H9 (cell line): ENCODE measurements around the gene AMOTL1. TPM values are rescaled to one million over a fixed set of nuclear protein-coding genes. Genes with fewer than 3 reads are reported as not detected.

ENCODE experiments used
- DNase-seq: peaks from one replicate; pipeline ENCODE4 v3.0.0-alpha.2; 2017
- H2AFZ ChIP-seq: one replicate; pipeline ENCODE4 v1.6.1; 2013; ENCODE audit warnings: mild to moderate bottlenecking, low read length, control low read depth, moderate library complexity
- H2AK5ac ChIP-seq: 2 replicates; pipeline ENCODE4 v1.6.1; 2013; ENCODE audit warnings: low read length, control low read depth, mixed read lengths; ENCODE audit not compliant: insufficient read length
- H2BK120ac ChIP-seq: one replicate; pipeline ENCODE4 v1.6.1; 2013; ENCODE audit warnings: low read depth, mild to moderate bottlenecking, low read length, control low read depth, inconsistent platforms; ENCODE audit not compliant: poor library complexity, severe bottlenecking
- H2BK12ac ChIP-seq: 2 replicates; pipeline ENCODE4 v1.6.1; 2013; ENCODE audit warnings: low read length, control low read depth, mixed read lengths, low read depth; ENCODE audit not compliant: insufficient read length
- H2BK15ac ChIP-seq: 2 replicates; pipeline ENCODE4 v1.6.1; 2013; ENCODE audit warnings: low read depth, low read length, control low read depth
- H2BK20ac ChIP-seq: one replicate; pipeline ENCODE4 v1.6.1; 2013; ENCODE audit warnings: low read depth, mild to moderate bottlenecking, low read length, control low read depth, inconsistent platforms; ENCODE audit not compliant: poor library complexity, severe bottlenecking
- H2BK5ac ChIP-seq: 2 replicates; pipeline ENCODE4 v1.6.1; 2013; ENCODE audit warnings: low read length, control low read depth, mixed read lengths; ENCODE audit not compliant: insufficient read length
- H3K14ac ChIP-seq: 2 replicates; pipeline ENCODE4 v1.6.1; 2013; ENCODE audit warnings: low read length, control low read depth; ENCODE audit not compliant: insufficient read depth
- H3K18ac ChIP-seq: 2 replicates; pipeline ENCODE4 v1.6.1; 2013; ENCODE audit warnings: low read depth, mild to moderate bottlenecking, mixed read lengths, low read length, control low read depth; ENCODE audit not compliant: insufficient read length
- H3K23ac ChIP-seq: 2 replicates; pipeline ENCODE4 v1.6.1; 2013; ENCODE audit warnings: low read length, control low read depth, mixed read lengths, low read depth; ENCODE audit not compliant: insufficient read length
- H3K23me2 ChIP-seq: 2 replicates; pipeline ENCODE4 v1.6.1; 2013; ENCODE audit warnings: low read depth, mild to moderate bottlenecking, mixed read lengths, low read length, control low read depth; ENCODE audit not compliant: insufficient read length, poor library complexity, severe bottlenecking
- H3K27ac ChIP-seq: 2 replicates; pipeline ENCODE4 v1.5.1; 2013; ENCODE audit warnings: low read length, control low read depth, mixed read lengths, low read depth; ENCODE audit not compliant: insufficient read length
- H3K27me3 ChIP-seq: 2 replicates; pipeline ENCODE4 v1.6.1; 2013; ENCODE audit warnings: low read length, control low read depth, inconsistent platforms; ENCODE audit not compliant: insufficient read depth
- H3K4ac ChIP-seq: 2 replicates; pipeline ENCODE4 v1.6.1; 2013; ENCODE audit warnings: low read depth, mild to moderate bottlenecking, control low read depth, inconsistent platforms, low read length, moderate library complexity
- H3K4me1 ChIP-seq: 2 replicates; pipeline ENCODE4 v1.6.1; 2013; ENCODE audit warnings: low read length, control low read depth, inconsistent platforms; ENCODE audit not compliant: insufficient read depth
- H3K4me2 ChIP-seq: 2 replicates; pipeline ENCODE4 v1.6.1; 2013; ENCODE audit warnings: low read length, control low read depth, mixed read lengths; ENCODE audit not compliant: insufficient read length, insufficient read depth
- H3K56ac ChIP-seq: 2 replicates; pipeline ENCODE4 v1.6.1; 2013; ENCODE audit warnings: low read depth, mild to moderate bottlenecking, mixed read lengths, low read length, control low read depth; ENCODE audit not compliant: insufficient read length
- H3K79me1 ChIP-seq: 2 replicates; pipeline ENCODE4 v1.6.1; 2013; ENCODE audit warnings: low read depth, mild to moderate bottlenecking, moderate library complexity, low read length, control low read depth, inconsistent platforms; ENCODE audit not compliant: insufficient read depth, poor library complexity, severe bottlenecking
- H3K79me2 ChIP-seq: 2 replicates; pipeline ENCODE4 v1.6.1; 2013; ENCODE audit warnings: low read length, control low read depth, inconsistent platforms; ENCODE audit not compliant: insufficient read depth
- H3K9ac ChIP-seq: 2 replicates; pipeline ENCODE4 v1.6.1; 2013; ENCODE audit warnings: low read length, control low read depth, mixed read lengths; ENCODE audit not compliant: insufficient read length; ENCODE audit errors: extremely low read depth
- H3K9me3 ChIP-seq: one replicate; pipeline ENCODE4 v1.6.1; 2013; ENCODE audit warnings: low read depth, low read length, inconsistent platforms; ENCODE audit not compliant: control insufficient read depth
- H3T11ph ChIP-seq: one replicate; pipeline ENCODE4 v1.6.1; 2013; ENCODE audit warnings: mild to moderate bottlenecking, low read length, control low read depth, inconsistent platforms
- H4K20me1 ChIP-seq: one replicate; pipeline ENCODE4 v1.6.1; 2013; ENCODE audit not compliant: control insufficient read depth, insufficient read length, insufficient read depth
- H4K5ac ChIP-seq: 2 replicates; pipeline ENCODE4 v1.6.1; 2013; ENCODE audit warnings: low read depth, mild to moderate bottlenecking, mixed read lengths, low read length, control low read depth; ENCODE audit not compliant: insufficient read length
- H4K8ac ChIP-seq: replicated peaks from 2 replicates; pipeline ENCODE4 v1.6.1; 2013; ENCODE audit warnings: low read length, control low read depth, mixed read lengths, low read depth; ENCODE audit not compliant: insufficient read length
- H4K91ac ChIP-seq: 2 replicates; pipeline ENCODE4 v1.6.1; 2013; ENCODE audit warnings: low read depth, mild to moderate bottlenecking, moderate library complexity, mixed read lengths, low read length, control low read depth; ENCODE audit not compliant: insufficient read length
- H3K27ac Mint-ChIP-seq, 3 experiments: 2 replicates in 2 of 3; 3 replicates in 1 of 3; pipeline ENCODE4 v1.8.0; 2020 to 2021; ENCODE audit warnings: mixed read lengths in 3 of 3, mild to moderate bottlenecking in 1 of 3, moderate library complexity in 1 of 3
- H3K27me3 Mint-ChIP-seq: 2 replicates; pipeline ENCODE4 v1.8.0; 2021; ENCODE audit warnings: low read depth, mild to moderate bottlenecking, moderate library complexity, mixed read lengths
- H3K36me3 Mint-ChIP-seq, 3 experiments: 2 replicates in 2 of 3; 3 replicates in 1 of 3; pipeline ENCODE4 v1.8.0; 2020 to 2021; ENCODE audit warnings: low read depth in 3 of 3, mixed read lengths in 3 of 3; ENCODE audit not compliant: insufficient read depth in 1 of 3
- H3K4me1 Mint-ChIP-seq, 2 experiments: 2 replicates each; pipeline ENCODE4 v1.8.0; 2020; ENCODE audit warnings: mixed read lengths in 2 of 2
- H3K4me3 Mint-ChIP-seq, 2 experiments: 2 replicates in 1 of 2; 3 replicates in 1 of 2; pipeline ENCODE4 v1.8.0; 2020 to 2021; ENCODE audit warnings: mild to moderate bottlenecking in 2 of 2, mixed read lengths in 2 of 2, moderate library complexity in 1 of 2
- H3K9me3 Mint-ChIP-seq, 2 experiments: 2 replicates in 1 of 2; 3 replicates in 1 of 2; pipeline ENCODE4 v1.8.0; 2020; ENCODE audit warnings: mild to moderate bottlenecking in 2 of 2, mixed read lengths in 2 of 2, moderate library complexity in 1 of 2
- WGBS: extraction: QIAGEN DNeasy Blood & Tissue Kit; methylation state at CpG from one replicate; pipeline ENCODE4 v1.1.7; 2013; ENCODE audit warnings: missing lambda C conversion rate, low lambda C conversion rate, mixed read lengths; ENCODE audit not compliant: insufficient read length; ENCODE audit errors: extremely low coverage; 5-methylcytosine and 5-hydroxymethylcytosine counted together
- total RNA-seq: library from RNA; stranded (reverse); gene quantifications from 2 replicates; pipeline ENCODE4 v1.2.1, GENCODE V29; 2021
- TF ChIP-seq, protein P1 (sequence below): fragments of 200-600 bp; sonication (generic); conservative IDR thresholded peaks from 3 replicates; pipeline ENCODE4 v1.8.0; 2021; ENCODE audit warnings: antibody characterized with exemption, mild to moderate bottlenecking

AMOTL1 gene
- total RNA-seq, 1 experiment from 2014 or later: 18.5 TPM

DNA sequence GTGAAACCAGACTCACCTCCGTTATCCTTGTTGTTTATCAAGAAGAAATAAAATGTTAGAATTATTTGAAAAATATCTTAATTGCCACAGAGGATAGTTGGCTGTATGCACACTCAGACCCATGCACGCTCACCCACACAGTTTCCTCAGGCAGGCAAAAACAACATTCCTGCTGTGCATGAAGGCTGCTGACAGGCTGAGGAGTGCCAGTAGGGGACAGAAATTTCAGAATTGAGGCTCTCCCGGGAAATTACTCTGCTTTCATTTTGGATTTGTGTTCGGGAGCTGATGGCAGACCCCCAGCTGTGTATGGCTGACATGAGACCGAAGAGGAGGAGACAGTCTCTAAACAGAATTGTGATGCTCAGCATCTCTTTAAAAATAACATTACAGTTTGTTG, 87.5 kb downstream of the AMOTL1 start:
- Histone ChIP-seq H3K14ac (no peak overlapping the region), H4K91ac (no peak overlapping the region), H3K4me1 (no peaks in the 10 kb centered on the region), H3K23ac (no peak overlapping the region), H2AFZ (no peak overlapping the region), H3K79me1 (no peaks in the 10 kb centered on the region), H3K4me2 (no peak overlapping the region), H2BK120ac (no peak overlapping the region), H2BK5ac (no peak overlapping the region), H4K20me1 (no peaks in the 10 kb centered on the region), H3K4ac (no peak overlapping the region), H3K79me2 (no peaks in the 10 kb centered on the region), H3K27ac (no peak overlapping the region), H3K27me3 (no peaks in the 10 kb centered on the region), H2BK12ac (no peak overlapping the region), H3K9me3 (no peaks in the 10 kb centered on the region), H2BK15ac (no peak overlapping the region), H3K18ac (no peak overlapping the region), H3K23me2 (no peaks in the 10 kb centered on the region), H4K5ac (no peak overlapping the region), H2AK5ac (no peak overlapping the region), H2BK20ac (no peak overlapping the region), H4K8ac (no peak overlapping the region), H3K56ac (no peak overlapping the region), H3K9ac (no peak overlapping the region), H3T11ph (no peak overlapping the region)
- WGBS: no CpG with 5 or more reads among the region's 5 CpGs
- DNase-seq: no peak
- Mint-ChIP-seq H3K27me3 (no peaks in the 10 kb centered on the region), H3K9me3 (no peaks in the 10 kb centered on the region), H3K4me1 (peaks cover 4 to 8% of the 10 kb centered on the region in 2 experiments; a peak in 2 of 4 replicates), H3K4me3 (no peak overlapping the region; a peak in 1 of 5 replicates), H3K27ac (no peak overlapping the region; a peak in 1 of 7 replicates), H3K36me3 (peaks cover 47 to 57% (median 55%) of the 10 kb centered on the region in 3 experiments)
- TF ChIP-seq, protein P1, sequence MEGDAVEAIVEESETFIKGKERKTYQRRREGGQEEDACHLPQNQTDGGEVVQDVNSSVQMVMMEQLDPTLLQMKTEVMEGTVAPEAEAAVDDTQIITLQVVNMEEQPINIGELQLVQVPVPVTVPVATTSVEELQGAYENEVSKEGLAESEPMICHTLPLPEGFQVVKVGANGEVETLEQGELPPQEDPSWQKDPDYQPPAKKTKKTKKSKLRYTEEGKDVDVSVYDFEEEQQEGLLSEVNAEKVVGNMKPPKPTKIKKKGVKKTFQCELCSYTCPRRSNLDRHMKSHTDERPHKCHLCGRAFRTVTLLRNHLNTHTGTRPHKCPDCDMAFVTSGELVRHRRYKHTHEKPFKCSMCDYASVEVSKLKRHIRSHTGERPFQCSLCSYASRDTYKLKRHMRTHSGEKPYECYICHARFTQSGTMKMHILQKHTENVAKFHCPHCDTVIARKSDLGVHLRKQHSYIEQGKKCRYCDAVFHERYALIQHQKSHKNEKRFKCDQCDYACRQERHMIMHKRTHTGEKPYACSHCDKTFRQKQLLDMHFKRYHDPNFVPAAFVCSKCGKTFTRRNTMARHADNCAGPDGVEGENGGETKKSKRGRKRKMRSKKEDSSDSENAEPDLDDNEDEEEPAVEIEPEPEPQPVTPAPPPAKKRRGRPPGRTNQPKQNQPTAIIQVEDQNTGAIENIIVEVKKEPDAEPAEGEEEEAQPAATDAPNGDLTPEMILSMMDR: no peak
